ENCODE data around the gene ARFIP1.

GRCh38 chr4:152921284-152921683 lies 141.5 kb downstream of the ARFIP1 start:
- no peak for TF ChIP-seq CTCF (IDR thresholded peaks at IDR 0.05 in 4 of 5, conservative IDR thresholded peaks at IDR 0.05 in 1 of 5)
- TF ChIP-seq POLR2A (IDR thresholded peaks at IDR 0.05): no peak

All from gastrocnemius medialis (tissue), 4 donors.